PC-9 (cell line): ENCODE measurements around the gene ZFP62. TPM values are rescaled to one million over a fixed set of nuclear protein-coding genes. Genes with fewer than 3 reads are reported as not detected.

ENCODE experiments used
- BruUV-seq: library from RNA; stranded (reverse); fragments of 400-500 nt; replicated peaks from 2 replicates; lab custom pipeline; 2021; lab: Mats Ljungman, UMichigan
- CTCF ChIA-PET: fragments of 300-600 bp; sonication (Branson Sonifier 250); formaldehyde crosslinking; loops from one replicate; lab custom pipeline; 2022; ENCODE audit warnings: antibody characterized with exemption; lab: Charles Lee
- POLR2A ChIA-PET: fragments of 300-600 bp; sonication (Branson Sonifier 250); formaldehyde crosslinking; loops from one replicate; lab custom pipeline; 2022; ENCODE audit warnings: antibody characterized with exemption; ENCODE audit not compliant: unreplicated experiment; lab: Charles Lee
- DNase-seq, 2 experiments: peaks; one replicate each; pipeline versions ENCODE4 v3.0.0 to v3.0.0-alpha.2; 2015 to 2022; ENCODE audit warnings: mixed read lengths in 1 of 2
- H2AFZ ChIP-seq: fragments of 200-600 bp; sonication (generic); 2 replicates; pipeline ENCODE4 v1.8.1; 2017; ENCODE audit warnings: antibody characterized with exemption
- H3F3A ChIP-seq: fragments of 200-600 bp; sonication (generic); 2 replicates; pipeline ENCODE4 v1.8.1; 2017; ENCODE audit warnings: antibody characterized with exemption, mild to moderate bottlenecking, low read depth; ENCODE audit not compliant: insufficient read depth
- H3K27ac ChIP-seq: fragments of 200-600 bp; sonication (generic); 2 replicates; pipeline ENCODE4 v1.6.1; 2016; ENCODE audit warnings: mixed run types
- H3K27me3 ChIP-seq: fragments of 200-600 bp; sonication (generic); 2 replicates; pipeline ENCODE4 v1.6.1; 2016; ENCODE audit warnings: low read depth, mixed run types; ENCODE audit not compliant: insufficient read depth
- H3K36me3 ChIP-seq: fragments of 200-600 bp; sonication (generic); 2 replicates; pipeline ENCODE4 v1.6.1; 2016; ENCODE audit warnings: low read depth, mixed run types
- H3K4me1 ChIP-seq: fragments of 200-600 bp; sonication (generic); replicated peaks from 2 replicates; pipeline ENCODE4 v1.6.1; 2016; ENCODE audit warnings: mixed run types; ENCODE audit not compliant: insufficient read depth
- H3K4me2 ChIP-seq: fragments of 200-600 bp; sonication (generic); 2 replicates; pipeline ENCODE4 v1.6.1; 2017; ENCODE audit warnings: mixed run types
- H3K4me3 ChIP-seq: fragments of 200-600 bp; sonication (generic); 2 replicates; pipeline ENCODE4 v1.6.1; 2016; ENCODE audit warnings: mixed run types
- H3K79me2 ChIP-seq: fragments of 200-600 bp; sonication (generic); 2 replicates; pipeline ENCODE4 v1.6.1; 2017; ENCODE audit warnings: low read depth, mixed run types
- H3K9me2 ChIP-seq: fragments of 200-600 bp; sonication (generic); 2 replicates; pipeline ENCODE4 v1.8.1; 2017; ENCODE audit warnings: mild to moderate bottlenecking; ENCODE audit not compliant: insufficient read depth
- H3K9me3 ChIP-seq: fragments of 200-600 bp; sonication (generic); 2 replicates; pipeline ENCODE4 v1.8.1; 2016; ENCODE audit warnings: low read depth; ENCODE audit not compliant: insufficient read depth
- H4K20me1 ChIP-seq: fragments of 200-600 bp; sonication (generic); 2 replicates; pipeline ENCODE4 v1.8.1; 2017; ENCODE audit not compliant: insufficient read depth
- CTCF ChIP-seq: fragments of 200-600 bp; sonication (generic); conservative IDR thresholded peaks from 2 replicates; pipeline ENCODE4 v1.6.1; 2017; ENCODE audit warnings: mixed run types, antibody characterized with exemption, mild to moderate bottlenecking, moderate library complexity
- EZH2 ChIP-seq: fragments of 200-600 bp; sonication (generic); IDR thresholded peaks from 2 replicates; pipeline ENCODE4 v1.8.0; 2017; ENCODE audit warnings: antibody characterized with exemption, low read depth
- intact Hi-C: fragments of 100-400 bp; cut with micrococcal nuclease; formaldehyde crosslinking; loops from one replicate; pipeline ENCODE4 v1.10.0; 2022; ENCODE audit not compliant: unreplicated experiment
- total RNA-seq: library from RNA; stranded (reverse); gene quantifications from 2 replicates; pipeline ENCODE4 v1.2.3, GENCODE V29; 2021

Gene ZFP62
- total RNA-seq, 1 experiment from 2014 or later, result 57.3 TPM

- ChIA-PET POLR2A (no interaction called here), CTCF (no interaction called here)
- Histone ChIP-seq H2AFZ (no peak overlapping the region), H3K79me2 (no peaks in the 10 kb centered on the region), H3K9me2 (no peaks in the 10 kb centered on the region), H3K27ac (no peak overlapping the region), H3F3A (no peaks in the 10 kb centered on the region; the same call in none of the 2 replicates), H3K9me3 (peaks cover 86% of the 10 kb centered on the region), H3K4me2 (no peak overlapping the region), H3K27me3 (no peaks in the 10 kb centered on the region), H3K4me3 (no peak overlapping the region), H4K20me1 (no peaks in the 10 kb centered on the region), H3K36me3 (peaks cover 56% of the 10 kb centered on the region), H3K4me1 (no peaks in the 10 kb centered on the region)
- BruUV-seq, result no TSS peak
- intact Hi-C loops, result no loop called here
- TF ChIP-seq EZH2 (no peak), CTCF (no peak)
- DNase-seq, result no peak
Observed at GRCh38 chr5:180848878-180849277, 12.2 kb downstream of the ZFP62 start.

- BruUV-seq, result no TSS peak
- Histone ChIP-seq H4K20me1 (no peaks in the 10 kb centered on the region), H3F3A (no peaks in the 10 kb centered on the region; the same call in none of the 2 replicates), H3K9me3 (peaks cover 81% of the 10 kb centered on the region), H2AFZ (no peak overlapping the region), H3K36me3 (peaks cover 56% of the 10 kb centered on the region), H3K79me2 (no peaks in the 10 kb centered on the region), H3K4me2 (no peak overlapping the region), H3K9me2 (no peaks in the 10 kb centered on the region), H3K4me1 (no peaks in the 10 kb centered on the region), H3K4me3 (no peak overlapping the region), H3K27me3 (no peaks in the 10 kb centered on the region), H3K27ac (no peak overlapping the region)
- CTCF ChIA-PET, result no interaction called here
- DNase-seq, result no peak
- intact Hi-C loops, result no loop called here
- TF ChIP-seq EZH2 (no peak), CTCF (no peak)
- POLR2A ChIA-PET, result no interaction called here
Observed at GRCh38 chr5:180848265-180848664, 12.8 kb downstream of the ZFP62 start.

GRCh38 chr5:180847026-180847425 is 14.1 kb downstream of the ZFP62 start:
- H3K79me2 ChIP-seq, result no peaks in the 10 kb centered on the region
- H3K4me2 ChIP-seq, result no peak overlapping the region
- peaks cover 3% of the 10 kb centered on the region for H3F3A ChIP-seq
- H3K4me1 ChIP-seq, result no peaks in the 10 kb centered on the region
- TF ChIP-seq EZH2, result no peak
- no peak for TF ChIP-seq CTCF
- no peaks in the 10 kb centered on the region for H3K27me3 ChIP-seq
- no peak overlapping the region for H3K4me3 ChIP-seq
- no peaks in the 10 kb centered on the region for H4K20me1 ChIP-seq
- no peak overlapping the region for H2AFZ ChIP-seq
- H3K9me3 ChIP-seq, result peaks cover 72% of the 10 kb centered on the region
- no peak overlapping the region for H3K27ac ChIP-seq
- ChIA-PET CTCF (no interaction called here), POLR2A (interaction anchor here (0.6 kb wide), 1 partner anchor 10 kb away, joined by 3 read pairs; no protein-coding TSS in a partner anchor)
- H3K9me2 ChIP-seq, result no peaks in the 10 kb centered on the region; the same call in 1 of the 2 replicates
- DNase-seq, result no peak
- no TSS peak for BruUV-seq
- peaks cover 46% of the 10 kb centered on the region for H3K36me3 ChIP-seq
- intact Hi-C loops, result no loop called here
